GM19438 (cell line): Measurements from ENCODE around the gene P2RY4.
"Not testable (repeated sequence)": the region's sequence is repeated elsewhere in the genome, so short reads cannot be mapped to it uniquely, and the experiment has no call there.

ENCODE experiments used
- ATAC-seq: cut with Tn5 transposase; IDR thresholded peaks from one replicate; pipeline ENCODE4 v1.9.1; 2021; ENCODE audit warnings: low read depth; ENCODE audit not compliant: unreplicated experiment

The P2RY4 gene

GRCh38 chrX:70260104-70260503 is at the start of gene P2RY4:
Gene P2RY4, minus strand, starts transcription at chrX:70260204. Its CDS starts 580 bp downstream, at chrX:70259624.
- no peak for ATAC-seq

- ATAC-seq: no peak
Observed at GRCh38 chrX:70301716-70302115, 41.7 kb upstream of the P2RY4 start.

GRCh38 chrX:70293621-70294020 is 33.6 kb upstream of the P2RY4 start:
- no peak for ATAC-seq

GRCh38 chrX:70292788-70293187 is 32.8 kb upstream of the P2RY4 start:
- no peak for ATAC-seq

GRCh38 chrX:70289793-70290770 is 30.1 kb upstream of the P2RY4 start, which contains the start of the genes KIF4A and PDZD11:
Gene KIF4A, plus strand, starts transcription at chrX:70290104. Its CDS starts 355 bp downstream, at chrX:70290459.
Gene PDZD11, minus strand, starts transcription at chrX:70289927. Its CDS starts 586 bp downstream, at chrX:70289341.
- ATAC-seq: peak; percentile 95

- no peak for ATAC-seq
Observed at GRCh38 chrX:70289168-70289792, 29.3 kb upstream of the P2RY4 start.

GRCh38 chrX:70281951-70282350 is 21.9 kb upstream of the P2RY4 start, which contains the start of gene RAB41:
Gene RAB41, plus strand, starts transcription at chrX:70282172. Its CDS starts 46 bp downstream, at chrX:70282218.
- no peak for ATAC-seq

- no peak for ATAC-seq
Observed at GRCh38 chrX:70280573-70280972, 20.6 kb upstream of the P2RY4 start.

GRCh38 chrX:70279081-70279480 is 19.1 kb upstream of the P2RY4 start:
- ATAC-seq: no peak

- not testable (repeated sequence) for ATAC-seq
Observed at GRCh38 chrX:70274029-70274428, 14.0 kb upstream of the P2RY4 start.

GRCh38 chrX:70268034-70268433 is 8.0 kb upstream of the P2RY4 start, which contains the start of gene ARR3:
Gene ARR3, plus strand, starts transcription at chrX:70268334. Its CDS starts 1,052 bp downstream, at chrX:70269386.
- no peak for ATAC-seq

GRCh38 chrX:70264784-70265183 is 4.8 kb upstream of the P2RY4 start:
- ATAC-seq: no peak

- ATAC-seq: peak; percentile 81
Observed at GRCh38 chrX:70262952-70263567, 3.1 kb upstream of the P2RY4 start.

- no peak for ATAC-seq
Observed at GRCh38 chrX:70257423-70258288, 2.3 kb downstream of the P2RY4 start.

- ATAC-seq: no peak
Observed at GRCh38 chrX:70255452-70255851, 4.6 kb downstream of the P2RY4 start.

GRCh38 chrX:70254909-70255308 is 5.1 kb downstream of the P2RY4 start:
- no peak for ATAC-seq

- ATAC-seq: no peak
Observed at GRCh38 chrX:70254063-70254400, 6.0 kb downstream of the P2RY4 start.

- no peak for ATAC-seq
Observed at GRCh38 chrX:70253377-70254062, 6.5 kb downstream of the P2RY4 start.

- no peak for ATAC-seq
Observed at GRCh38 chrX:70252491-70252890, 7.5 kb downstream of the P2RY4 start.
